Gastrocnemius medialis (tissue), 4 donors: ENCODE measurements around the gene RAD18.

Experiments
- POLR2A ChIP-seq, 2 donors: fragments of 450-650 bp; IDR thresholded peaks; one replicate each; pipeline ENCODE4 v1.6.1; 2017; ENCODE audit warnings: antibody characterized with exemption in 2 of 2, mild to moderate bottlenecking in 2 of 2, moderate library complexity in 2 of 2
- TF ChIP-seq, protein P1 (sequence below), 5 experiments: fragments of 450-650 bp in 3 of 5; fragments of 200-600 bp in 2 of 5; sonication (generic) in 2 of 5; IDR thresholded peaks in 4 of 5; conservative IDR thresholded peaks in 1 of 5; 1 replicate in 4 of 5; 2 replicates in 1 of 5; pipeline ENCODE4 v1.5.1; 2016 to 2019; ENCODE audit warnings: antibody characterized with exemption in 5 of 5, mild to moderate bottlenecking in 3 of 5, moderate library complexity in 3 of 5

DNA sequence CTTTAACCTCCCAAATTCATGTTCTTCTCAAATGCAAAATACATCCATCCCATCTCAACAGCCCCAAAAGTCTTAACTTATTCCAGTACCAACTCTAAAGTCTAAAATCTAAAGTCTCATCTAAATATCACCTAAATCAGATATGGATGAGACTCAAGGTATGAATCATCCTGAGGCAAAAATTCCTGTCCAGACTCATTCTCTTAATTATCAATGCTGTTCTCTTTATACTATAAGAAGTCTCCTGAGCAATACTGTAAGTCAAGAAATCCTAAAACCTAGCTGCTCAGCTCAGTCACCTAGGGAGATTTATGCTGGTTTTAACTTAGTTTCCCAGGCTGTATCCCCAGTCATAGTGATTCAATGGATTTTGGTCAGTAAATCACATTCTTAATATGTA is 11.1 kb downstream of the RAD18 start:
- TF ChIP-seq, protein P1, sequence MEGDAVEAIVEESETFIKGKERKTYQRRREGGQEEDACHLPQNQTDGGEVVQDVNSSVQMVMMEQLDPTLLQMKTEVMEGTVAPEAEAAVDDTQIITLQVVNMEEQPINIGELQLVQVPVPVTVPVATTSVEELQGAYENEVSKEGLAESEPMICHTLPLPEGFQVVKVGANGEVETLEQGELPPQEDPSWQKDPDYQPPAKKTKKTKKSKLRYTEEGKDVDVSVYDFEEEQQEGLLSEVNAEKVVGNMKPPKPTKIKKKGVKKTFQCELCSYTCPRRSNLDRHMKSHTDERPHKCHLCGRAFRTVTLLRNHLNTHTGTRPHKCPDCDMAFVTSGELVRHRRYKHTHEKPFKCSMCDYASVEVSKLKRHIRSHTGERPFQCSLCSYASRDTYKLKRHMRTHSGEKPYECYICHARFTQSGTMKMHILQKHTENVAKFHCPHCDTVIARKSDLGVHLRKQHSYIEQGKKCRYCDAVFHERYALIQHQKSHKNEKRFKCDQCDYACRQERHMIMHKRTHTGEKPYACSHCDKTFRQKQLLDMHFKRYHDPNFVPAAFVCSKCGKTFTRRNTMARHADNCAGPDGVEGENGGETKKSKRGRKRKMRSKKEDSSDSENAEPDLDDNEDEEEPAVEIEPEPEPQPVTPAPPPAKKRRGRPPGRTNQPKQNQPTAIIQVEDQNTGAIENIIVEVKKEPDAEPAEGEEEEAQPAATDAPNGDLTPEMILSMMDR (IDR thresholded peaks at IDR 0.05 in 4 of 5, conservative IDR thresholded peaks at IDR 0.05 in 1 of 5) = no peak
- TF ChIP-seq POLR2A (IDR thresholded peaks at IDR 0.05) = no peak
